Measurements from ENCODE around the gene TCEA2.

The TCEA2 gene

GRCh38 chr20:64062596-64063388 is at the start of gene TCEA2:
TCEA2 (plus strand) TSS chr20:64063198; CDS start chr20:64063313, 115 bp downstream.
- DNase-seq (ENCODE audit: low read depth) = peak; percentile 84
- H3K4me3 ChIP-seq (ENCODE audit: low read depth, low read length) = peak within 1 kb of the TSS; percentile 89

DNA sequence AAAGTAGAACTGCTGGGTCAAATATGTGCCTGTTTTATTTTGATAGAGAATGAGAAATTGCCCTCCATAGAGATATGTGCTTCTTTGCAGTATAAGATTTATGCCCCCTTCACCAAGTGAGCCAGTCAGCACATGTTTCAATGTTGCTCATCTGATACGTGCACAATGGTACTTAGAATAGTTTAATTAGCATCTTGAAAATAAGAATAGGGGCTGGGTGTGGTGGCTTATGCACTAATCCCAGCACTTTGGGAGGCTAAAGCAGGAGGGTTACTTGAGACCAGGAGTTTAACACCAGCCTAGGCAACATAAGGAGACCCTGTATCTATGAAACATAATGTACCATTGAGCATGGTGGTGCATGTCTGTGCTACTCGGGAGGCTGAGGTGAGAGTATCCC is 47.4 kb upstream of the TCEA2 start:
- H3K4me3 ChIP-seq (ENCODE audit: low read depth, low read length) = no peak overlapping the region
- DNase-seq (ENCODE audit: low read depth) = no peak

GRCh38 chr20:64021124-64021975 is 41.6 kb upstream of the TCEA2 start:
- no peak for DNase-seq (ENCODE audit: low read depth)
- no peak overlapping the region for H3K4me3 ChIP-seq (ENCODE audit: low read depth, low read length)

- DNase-seq (ENCODE audit: low read depth) = no peak
- no peak overlapping the region for H3K4me3 ChIP-seq (ENCODE audit: low read depth, low read length)
Observed at GRCh38 chr20:64022671-64023360, 40.2 kb upstream of the TCEA2 start.

- no peak for DNase-seq (ENCODE audit: low read depth)
Observed at GRCh38 chr20:64023361-64024140, 39.4 kb upstream of the TCEA2 start.

DNA sequence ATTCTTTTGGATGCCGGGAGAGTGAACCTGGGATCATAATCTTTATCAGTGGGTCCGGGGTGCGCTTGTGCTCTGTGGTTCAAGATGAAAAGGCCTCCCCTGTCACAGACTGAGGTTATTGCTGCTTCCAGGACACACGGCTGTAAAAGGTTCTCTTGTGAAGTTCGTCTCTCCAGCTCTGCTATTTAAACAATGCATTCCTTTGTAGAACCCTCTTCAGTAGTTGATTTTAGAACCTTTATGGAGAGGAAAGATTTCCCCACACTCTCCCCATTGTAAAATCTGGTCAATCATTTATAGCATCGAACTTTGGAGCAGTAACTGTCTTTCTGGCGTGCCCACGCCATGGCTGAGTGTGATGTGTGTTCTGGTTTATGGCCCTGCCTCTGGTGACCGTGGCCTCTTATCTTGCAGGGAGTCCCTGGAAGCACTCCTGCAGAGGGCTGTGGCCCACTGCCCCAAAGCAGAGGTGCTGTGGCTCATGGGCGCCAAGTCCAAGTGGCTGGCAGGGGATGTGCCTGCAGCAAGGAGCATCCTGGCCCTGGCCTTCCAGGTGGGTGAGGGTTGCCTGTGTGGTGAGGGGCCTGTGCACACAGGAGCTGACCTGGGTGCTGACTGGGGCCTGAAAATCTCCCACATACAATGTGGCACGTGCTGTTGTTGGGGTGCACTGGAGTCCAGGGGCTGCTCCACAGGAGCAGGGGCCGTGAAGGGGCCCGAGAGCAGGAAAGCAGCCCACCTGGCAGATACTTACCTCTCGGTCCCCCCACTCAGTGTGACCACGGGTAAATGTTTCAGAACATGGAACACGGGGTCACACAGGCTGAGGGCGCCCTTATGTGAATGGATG is 38.6 kb upstream of the TCEA2 start:
- H3K4me3 ChIP-seq (ENCODE audit: low read depth, low read length) = no peak overlapping the region
- DNase-seq (ENCODE audit: low read depth) = no peak

More at GRCh38 chr20:64023361-64024140, 39.4 kb upstream of the TCEA2 start:
- no peak overlapping the region for H3K4me3 ChIP-seq (ENCODE audit: low read depth, low read length)

DNA sequence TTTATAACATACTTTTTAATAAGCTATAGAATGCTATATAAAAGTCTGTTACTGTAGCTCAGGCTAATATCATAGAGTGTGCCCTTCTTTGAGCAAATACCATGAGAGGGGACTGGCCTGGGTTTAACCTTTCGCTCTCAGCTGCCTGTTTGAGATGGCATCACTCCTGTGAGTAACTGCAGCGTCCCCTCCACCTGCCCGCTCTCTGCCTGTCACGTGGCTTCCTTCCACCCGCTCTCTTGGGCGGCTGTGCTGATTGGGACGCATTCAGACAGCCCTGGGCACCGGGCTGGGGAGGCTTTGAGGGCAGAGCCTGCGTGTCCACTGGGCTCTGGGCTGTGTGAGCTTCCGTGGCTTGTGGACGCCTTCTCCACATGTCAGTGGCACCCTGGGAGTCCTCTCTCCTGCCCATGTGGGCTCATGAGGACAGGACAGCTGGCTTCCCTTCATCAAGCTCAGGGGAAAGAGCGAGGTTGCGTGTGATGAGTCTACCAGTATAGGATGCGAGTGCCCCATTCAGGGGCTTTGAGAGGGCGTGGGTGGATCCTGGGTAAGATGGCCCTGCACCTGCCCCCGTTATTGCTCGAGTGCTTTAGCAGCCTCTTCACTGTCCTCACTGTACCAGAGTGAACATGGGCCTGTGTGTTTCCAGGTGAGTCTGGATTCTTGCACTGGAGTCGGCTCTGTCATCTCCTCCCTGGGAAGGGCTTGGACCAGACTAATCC is 37.7 kb upstream of the TCEA2 start:
- no peak for DNase-seq (ENCODE audit: low read depth)
- no peak overlapping the region for H3K4me3 ChIP-seq (ENCODE audit: low read depth, low read length)

- DNase-seq (ENCODE audit: low read depth) = no peak
- H3K4me3 ChIP-seq (ENCODE audit: low read depth, low read length) = no peak overlapping the region
Observed at GRCh38 chr20:64025826-64026412, 37.1 kb upstream of the TCEA2 start.

- no peak overlapping the region for H3K4me3 ChIP-seq (ENCODE audit: low read depth, low read length)
- no peak for DNase-seq (ENCODE audit: low read depth)
Observed at GRCh38 chr20:64027981-64028685, 34.9 kb upstream of the TCEA2 start.

- no peak overlapping the region for H3K4me3 ChIP-seq (ENCODE audit: low read depth, low read length)
- no peak for DNase-seq (ENCODE audit: low read depth)
Observed at GRCh38 chr20:64029293-64030117, 33.5 kb upstream of the TCEA2 start.

DNA sequence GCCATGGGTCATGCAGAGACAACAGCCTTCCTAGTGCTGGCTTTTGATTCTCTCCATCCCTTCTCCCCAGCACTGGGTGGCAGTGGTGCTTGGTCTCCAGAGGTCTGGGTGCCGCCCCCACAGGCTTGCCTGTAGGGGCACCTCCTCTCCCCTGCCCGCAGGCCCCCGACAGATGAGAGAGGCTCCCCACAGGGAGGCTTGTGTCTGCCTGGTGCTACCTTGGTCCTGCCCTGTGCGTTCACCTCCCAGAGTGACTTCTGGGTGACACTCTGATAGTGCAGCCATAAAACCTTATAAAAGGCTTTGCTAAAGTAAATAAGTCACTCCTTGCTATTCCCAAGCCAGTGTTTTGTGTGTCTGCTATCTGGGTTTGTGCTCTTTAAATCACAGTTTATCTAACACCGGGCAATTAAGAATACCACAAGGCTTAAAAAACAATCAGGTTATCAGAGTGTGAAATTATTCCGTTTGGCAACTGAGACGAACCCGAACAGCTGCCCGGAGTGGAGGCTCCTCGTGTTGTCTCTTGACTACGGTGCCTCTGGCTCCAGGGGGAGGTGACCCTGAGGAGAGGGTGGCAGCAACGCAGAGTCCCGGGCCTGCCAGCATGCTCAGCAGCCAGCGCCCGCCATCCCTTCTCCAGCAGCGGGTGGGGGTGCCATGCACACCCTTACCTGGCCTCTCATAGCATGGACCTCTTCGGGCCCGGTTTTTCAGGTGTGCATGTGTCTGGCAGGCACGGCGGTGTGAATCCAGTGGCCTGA is 32.4 kb upstream of the TCEA2 start:
- no peak for DNase-seq (ENCODE audit: low read depth)
- no peak overlapping the region for H3K4me3 ChIP-seq (ENCODE audit: low read depth, low read length)

- no peak overlapping the region for H3K4me3 ChIP-seq (ENCODE audit: low read depth, low read length)
- no peak for DNase-seq (ENCODE audit: low read depth)
Observed at GRCh38 chr20:64031822-64032314, 31.1 kb upstream of the TCEA2 start.

GRCh38 chr20:64032706-64033624 is 30.0 kb upstream of the TCEA2 start:
- no peak overlapping the region for H3K4me3 ChIP-seq (ENCODE audit: low read depth, low read length)
- DNase-seq (ENCODE audit: low read depth) = no peak

DNA sequence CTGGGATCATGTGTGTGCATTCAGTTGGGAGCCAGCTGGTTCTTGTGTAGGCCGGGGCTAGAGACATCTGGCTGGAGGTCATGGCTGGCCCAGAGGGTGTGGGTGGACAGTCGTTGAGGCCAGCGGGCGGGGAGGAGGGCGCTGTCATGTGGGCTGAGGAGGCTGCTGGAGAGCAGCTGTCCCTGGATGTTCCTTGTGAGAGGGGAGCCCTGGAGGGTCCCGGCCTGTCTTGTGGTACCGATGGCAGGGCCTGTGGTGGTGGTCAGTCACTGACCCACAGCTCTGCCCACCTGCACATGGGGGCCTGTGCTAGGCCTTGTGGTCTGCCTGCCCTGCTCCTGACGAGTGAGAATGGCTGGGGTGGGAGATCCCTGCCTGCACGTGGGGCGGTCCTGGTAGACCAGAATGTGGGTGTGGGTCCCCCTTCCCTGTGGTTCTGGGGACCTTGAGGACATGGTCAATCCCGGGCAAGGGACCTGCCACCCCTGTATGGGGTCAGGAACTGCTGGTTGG is 29.0 kb upstream of the TCEA2 start:
- DNase-seq (ENCODE audit: low read depth) = no peak
- H3K4me3 ChIP-seq (ENCODE audit: low read depth, low read length) = no peak overlapping the region
